Posterior vena cava (tissue), 2 donors: Measurements from ENCODE around the gene LYSMD1. TPM values are rescaled to one million over a fixed set of nuclear protein-coding genes. Genes with fewer than 3 reads are reported as not detected.

Experiments used
- total RNA-seq, 2 donors: library from RNA; stranded (reverse); fragmentation: NEBNext Ultra II Directional; extraction: Animal tissue kit (Norgen Biotek cat#: 25700); gene quantifications; one replicate each; pipeline ENCODE4 v1.2.1, GENCODE V29; 2021
- donor health status: DM: yes; HTN: yes; CAD: no.
- donor health status: DM: yes; HTN: yes; CAD: no.

The LYSMD1 gene
- total RNA-seq, 2 donors from 2014 or later = 6.6 to 7.0 TPM

Other genes starting within 250 kb of the LYSMD1 start
- 10 to 100 TPM; 26.4 to 26.8 TPM for gene SETDB1, start 239.5 kb downstream of the LYSMD1 start, total RNA-seq
- 100 to 1,000 TPM; 112 to 133 TPM for gene CERS2, start 191.1 kb downstream of the LYSMD1 start, total RNA-seq
- under 1 TPM in 1 of 2 donors, not detected in 1; 0.19 TPM for gene ANXA9, start 183.6 kb downstream of the LYSMD1 start, total RNA-seq
- 10 to 100 TPM; 17.3 to 17.8 TPM for gene MINDY1, start 159.0 kb downstream of the LYSMD1 start, total RNA-seq
- gene PRUNE1, start 157.5 kb downstream of the LYSMD1 start, total RNA-seq = 10 to 100 TPM; 15.5 to 17.4 TPM
- under 1 TPM; 0.33 to 0.93 TPM for gene BNIPL, start 129.3 kb downstream of the LYSMD1 start, total RNA-seq
- 1 to 10 TPM; 3.3 to 4.6 TPM for gene C1orf56, start 118.2 kb downstream of the LYSMD1 start, total RNA-seq
- 10 to 100 TPM; 65.7 to 68.2 TPM for gene CDC42SE1, start 106.3 kb downstream of the LYSMD1 start, total RNA-seq
- gene MLLT11, start 105.5 kb downstream of the LYSMD1 start, total RNA-seq = 1 to 10 TPM; 2.0 to 3.2 TPM
- gene GABPB2, start 95.1 kb downstream of the LYSMD1 start, total RNA-seq = 10 to 100 TPM; 14.6 to 18.2 TPM
- 10 to 100 TPM in 1 of 2 donors, 1 to 10 TPM in 1; 6.9 to 10.1 TPM for gene SEMA6C, start 19.3 kb downstream of the LYSMD1 start, total RNA-seq
- gene TNFAIP8L2, start 9.3 kb downstream of the LYSMD1 start, total RNA-seq = 1 to 10 TPM; 3.0 to 4.2 TPM
- 10 to 100 TPM; 26.5 to 27.0 TPM for gene SCNM1, start 242 bp upstream of the LYSMD1 start, total RNA-seq
- gene TMOD4, start 10.1 kb upstream of the LYSMD1 start, total RNA-seq = under 1 TPM in 1 of 2 donors, not detected in 1; 0.88 TPM
- 10 to 100 TPM; 28.4 to 38.5 TPM for gene VPS72, start 24.3 kb upstream of the LYSMD1 start, total RNA-seq
- gene PIP5K1A, start 32.6 kb upstream of the LYSMD1 start, total RNA-seq = 10 to 100 TPM; 39.1 to 41.9 TPM
- gene PSMD4, start 88.8 kb upstream of the LYSMD1 start, total RNA-seq = 100 to 1,000 TPM; 131 to 139 TPM
- gene ZNF687, start 116.4 kb upstream of the LYSMD1 start, total RNA-seq = 10 to 100 TPM; 16.7 to 17.1 TPM
- gene PI4KB, start 161.5 kb upstream of the LYSMD1 start, total RNA-seq = 10 to 100 TPM; 51.9 to 58.7 TPM
- gene RFX5, start 181.3 kb upstream of the LYSMD1 start, total RNA-seq = 10 to 100 TPM; 26.0 to 31.1 TPM
- gene SELENBP1, start 206.8 kb upstream of the LYSMD1 start, total RNA-seq = 10 to 100 TPM; 14.9 to 50.4 TPM
- gene PSMB4, start 233.7 kb upstream of the LYSMD1 start, total RNA-seq = 100 to 1,000 TPM; 179 to 210 TPM